ENCODE results near the gene CTSO. TPM values are rescaled to one million over a fixed set of nuclear protein-coding genes. Genes with fewer than 3 reads are reported as not detected.

Gene CTSO
- polyA plus RNA-seq, 1 donor (not counting 4 experiments of a cell fraction or from before 2014, with no cell fraction given) = 3.3 TPM

GRCh38 chr4:155924637-155925036 is 29.0 kb downstream of the CTSO start:
- Histone ChIP-seq H3K36me3 (ENCODE audit: control insufficient read depth in 2 of 2, extremely low read depth in 1 of 2, insufficient read depth in 2 of 2, low read length in 2 of 2) (no peaks in the 10 kb centered on the region), H3K4me3 (ENCODE audit: control insufficient read depth in 2 of 3, extremely low read depth in 1 of 3, insufficient read depth in 2 of 3, low read depth in 1 of 3, low read length in 3 of 3) (no peak overlapping the region), H3K4me1 (ENCODE audit: control insufficient read depth, extremely low read depth, insufficient read depth, low read length) (no peaks in the 10 kb centered on the region), H3K9me3 (ENCODE audit: control insufficient read depth, low read depth, low read length) (no peaks in the 10 kb centered on the region), H3K79me2 (ENCODE audit: control insufficient read depth, insufficient read depth, low read length) (no peaks in the 10 kb centered on the region), H3K9ac (ENCODE audit: control insufficient read depth, extremely low read depth, insufficient read depth, low read length) (no peak overlapping the region), H3K4me2 (ENCODE audit: control insufficient read depth, extremely low read depth, insufficient read depth, low read depth, low read length) (no peak overlapping the region), H3K9me1 (ENCODE audit: control insufficient read depth, extremely low read depth, insufficient read depth, low read length) (no peaks in the 10 kb centered on the region), H2AFZ (ENCODE audit: control insufficient read depth, low read length) (no peak overlapping the region), H4K20me1 (ENCODE audit: control insufficient read depth, extremely low read depth, insufficient read depth, low read length) (no peaks in the 10 kb centered on the region), H3K27ac (ENCODE audit: control insufficient read depth, insufficient read depth, low read length) (no peak overlapping the region), H3K27me3 (ENCODE audit: control insufficient read depth, extremely low read depth, insufficient read depth, low read length) (no peaks in the 10 kb centered on the region)
- FAIRE-seq (no peak), DNase-seq (ENCODE audit: low read depth, low spot score) (no peak)
- dilution Hi-C loops (cut with MboI; ENCODE audit: extremely low pct_ligation_motif_present, low sequenced_read_pairs) = no loop called here
- TF ChIP-seq CTCF (optimal IDR thresholded peaks at IDR 0.05 in 1 of 3, IDR thresholded peaks at IDR 0.05 in 1 of 3, conservative IDR thresholded peaks at IDR 0.05 in 1 of 3; ENCODE audit: extremely low read depth in 1 of 3, insufficient read depth in 2 of 3, low read length in 3 of 3) = no peak
- TF ChIP-seq EZH2 (IDR thresholded peaks at IDR 0.05; ENCODE audit: low read length) = no peak

GRCh38 chr4:155921597-155921996 is 32.1 kb downstream of the CTSO start:
- Histone ChIP-seq H3K27me3 (ENCODE audit: control insufficient read depth, extremely low read depth, insufficient read depth, low read length) (no peaks in the 10 kb centered on the region), H3K36me3 (ENCODE audit: control insufficient read depth in 2 of 2, extremely low read depth in 1 of 2, insufficient read depth in 2 of 2, low read length in 2 of 2) (no peaks in the 10 kb centered on the region), H3K4me2 (ENCODE audit: control insufficient read depth, extremely low read depth, insufficient read depth, low read depth, low read length) (no peak overlapping the region), H2AFZ (ENCODE audit: control insufficient read depth, low read length) (no peak overlapping the region), H3K9me1 (ENCODE audit: control insufficient read depth, extremely low read depth, insufficient read depth, low read length) (no peaks in the 10 kb centered on the region), H4K20me1 (ENCODE audit: control insufficient read depth, extremely low read depth, insufficient read depth, low read length) (no peaks in the 10 kb centered on the region), H3K4me1 (ENCODE audit: control insufficient read depth, extremely low read depth, insufficient read depth, low read length) (no peaks in the 10 kb centered on the region), H3K9me3 (ENCODE audit: control insufficient read depth, low read depth, low read length) (no peaks in the 10 kb centered on the region), H3K4me3 (ENCODE audit: control insufficient read depth in 2 of 3, extremely low read depth in 1 of 3, insufficient read depth in 2 of 3, low read depth in 1 of 3, low read length in 3 of 3) (no peak overlapping the region), H3K79me2 (ENCODE audit: control insufficient read depth, insufficient read depth, low read length) (no peaks in the 10 kb centered on the region), H3K27ac (ENCODE audit: control insufficient read depth, insufficient read depth, low read length) (no peak overlapping the region), H3K9ac (ENCODE audit: control insufficient read depth, extremely low read depth, insufficient read depth, low read length) (no peak overlapping the region)
- TF ChIP-seq EZH2 (IDR thresholded peaks at IDR 0.05; ENCODE audit: low read length) = no peak
- TF ChIP-seq CTCF (optimal IDR thresholded peaks at IDR 0.05 in 1 of 3, IDR thresholded peaks at IDR 0.05 in 1 of 3, conservative IDR thresholded peaks at IDR 0.05 in 1 of 3; ENCODE audit: extremely low read depth in 1 of 3, insufficient read depth in 2 of 3, low read length in 3 of 3) = no peak
- DNase-seq (ENCODE audit: low read depth, low spot score) (no peak), FAIRE-seq (no peak)
- dilution Hi-C loops (cut with MboI; ENCODE audit: extremely low pct_ligation_motif_present, low sequenced_read_pairs) = no loop called here

Measured in keratinocyte (primary cell).